GM23248 (cell line): ENCODE data around the gene YKT6. TPM values are rescaled to one million over a fixed set of nuclear protein-coding genes. Genes with fewer than 3 reads are reported as not detected.
A peak's percentile ranks its signal among the peaks of the same experiment; 100 is the strongest.

Experiments used
- DNase-seq: peaks from one replicate; pipeline ENCODE4 v3.0.0-alpha.2; 2015
- H2AFZ ChIP-seq: fragments of 200-600 bp; sonication (generic); 2 replicates; pipeline ENCODE4 v1.6.1; 2016; ENCODE audit warnings: antibody characterized with exemption
- H3F3A ChIP-seq: fragments of 200-600 bp; sonication (generic); 2 replicates; pipeline ENCODE4 v1.6.1; 2016; ENCODE audit warnings: mild to moderate bottlenecking, antibody characterized with exemption, mixed run types; ENCODE audit not compliant: insufficient read depth
- H3K27ac ChIP-seq: fragments of 200-600 bp; sonication (generic); 2 replicates; pipeline ENCODE4 v1.5.1; 2016; ENCODE audit warnings: mild to moderate bottlenecking
- H3K27me3 ChIP-seq: fragments of 200-600 bp; sonication (generic); replicated peaks from 2 replicates; pipeline ENCODE4 v1.6.1; 2016; ENCODE audit warnings: mild to moderate bottlenecking; ENCODE audit not compliant: insufficient read depth
- H3K36me3 ChIP-seq: fragments of 200-600 bp; sonication (generic); 2 replicates; pipeline ENCODE4 v1.6.1; 2016; ENCODE audit warnings: low read depth, mild to moderate bottlenecking
- H3K4me1 ChIP-seq: fragments of 200-600 bp; sonication (generic); 2 replicates; pipeline ENCODE4 v1.6.1; 2016; ENCODE audit warnings: mild to moderate bottlenecking; ENCODE audit not compliant: insufficient read depth
- H3K4me2 ChIP-seq: fragments of 200-600 bp; sonication (generic); one replicate; pipeline ENCODE4 v1.6.1; 2016; ENCODE audit warnings: mild to moderate bottlenecking; ENCODE audit not compliant: unreplicated experiment
- H3K4me3 ChIP-seq: fragments of 200-600 bp; sonication (generic); 2 replicates; pipeline ENCODE4 v1.5.1; 2016; ENCODE audit warnings: mild to moderate bottlenecking
- H3K79me2 ChIP-seq: fragments of 200-600 bp; sonication (generic); 2 replicates; pipeline ENCODE4 v1.6.1; 2016; ENCODE audit warnings: mild to moderate bottlenecking; ENCODE audit not compliant: insufficient read depth
- H3K9ac ChIP-seq: fragments of 200-600 bp; sonication (generic); 2 replicates; pipeline ENCODE4 v1.6.1; 2016; ENCODE audit warnings: mild to moderate bottlenecking
- H3K9me2 ChIP-seq: fragments of 200-600 bp; sonication (generic); 2 replicates; pipeline ENCODE4 v1.6.1; 2016; ENCODE audit warnings: mixed run types, mild to moderate bottlenecking, moderate library complexity; ENCODE audit not compliant: insufficient read depth
- H3K9me3 ChIP-seq: fragments of 200-600 bp; sonication (generic); one replicate; pipeline ENCODE4 v1.6.1; 2017; ENCODE audit warnings: low read depth
- H4K20me1 ChIP-seq: fragments of 200-600 bp; sonication (generic); 2 replicates; pipeline ENCODE4 v1.6.0; 2016; ENCODE audit not compliant: insufficient read depth
- EZH2 ChIP-seq: fragments of 200-600 bp; sonication (generic); IDR thresholded peaks from 2 replicates; pipeline ENCODE4 v1.6.1; 2018; ENCODE audit warnings: antibody characterized with exemption, mild to moderate bottlenecking; ENCODE audit not compliant: insufficient read depth, poor library complexity, severe bottlenecking
- EZH2phosphoT487 ChIP-seq: fragments of 200-600 bp; sonication (generic); IDR thresholded peaks from 2 replicates; pipeline ENCODE4 v1.6.1; 2018; ENCODE audit warnings: antibody characterized with exemption, moderate library complexity, mild to moderate bottlenecking, low read depth; ENCODE audit not compliant: insufficient read depth
- WGBS, 2 experiments: methylation state at CpG; one replicate each; pipeline ENCODE4 v1.1.6; 2015 to 2017; ENCODE audit warnings: low lambda C conversion rate in 2 of 2, low coverage in 1 of 2; ENCODE audit errors: missing lambda C conversion rate in 2 of 2; 5-methylcytosine and 5-hydroxymethylcytosine counted together
- in situ Hi-C: fragments of 300-500 bp; cut with MboI; formaldehyde crosslinking; loops from 2 replicates; pipeline ENCODE4 v1.15.0; 2020
- polyA plus RNA-seq: library from polyadenylated mRNA; unstranded; fragments of >200 nt; fragmentation: Nextera tagmentation; extraction: Ambion mirVana; gene quantifications from 2 replicates; pipeline ENCODE4 v1.2.1, GENCODE V29; 2016
- total RNA-seq: library from RNA; depleted of rRNA; stranded (reverse); fragments of >200 nt; shearing (Covaris generic); gene quantifications from 2 replicates; pipeline ENCODE4 v1.2.3, GENCODE V29; 2014

The YKT6 gene
- total and polyA plus RNA-seq, 2 experiments from 2014 or later: 108 to 148 TPM

GRCh38 chr7:44232901-44233715 is 32.3 kb downstream of the YKT6 start:
- WGBS, 2 experiments: 67% methylated on average over 21 to 22 of the region's 22 CpGs
- no peaks in the 10 kb centered on the region for H3K79me2 ChIP-seq
- no peak overlapping the region for H3K9ac ChIP-seq
- no peaks in the 10 kb centered on the region for H3K36me3 ChIP-seq
- no peak for DNase-seq
- in situ Hi-C loops: no loop called here
- TF ChIP-seq EZH2phosphoT487 (no peak), EZH2 (no peak)
- H3F3A ChIP-seq: no peaks in the 10 kb centered on the region
- H2AFZ ChIP-seq: no peak overlapping the region
- no peak overlapping the region for H3K4me2 ChIP-seq
- no peaks in the 10 kb centered on the region for H3K27me3 ChIP-seq
- no peak overlapping the region for H3K4me3 ChIP-seq
- H4K20me1 ChIP-seq: no peaks in the 10 kb centered on the region
- no peak overlapping the region for H3K27ac ChIP-seq
- no peaks in the 10 kb centered on the region for H3K4me1 ChIP-seq
- H3K9me2 ChIP-seq: no peaks in the 10 kb centered on the region
- no peaks in the 10 kb centered on the region for H3K9me3 ChIP-seq

DNA sequence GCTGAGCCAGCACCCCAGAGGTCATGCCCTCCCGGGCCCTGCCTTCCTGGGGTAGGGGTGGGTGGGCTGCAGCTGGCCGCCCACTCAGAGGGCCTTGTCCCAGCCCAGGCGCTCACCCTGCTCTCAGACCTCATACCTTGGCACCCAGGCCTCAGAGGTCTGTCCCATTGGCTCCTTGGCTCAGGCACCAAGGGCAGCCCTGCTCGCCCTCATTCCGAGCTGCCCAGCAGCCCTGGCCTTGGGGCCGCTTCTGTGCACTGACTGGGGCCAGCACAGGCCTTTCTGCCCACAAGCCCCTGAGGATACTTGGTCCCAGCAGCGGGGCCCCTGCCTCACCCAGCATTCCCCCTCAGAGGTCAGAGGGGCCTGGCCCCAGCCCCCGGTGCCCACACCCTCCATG is 34.3 kb downstream of the YKT6 start:
- Histone ChIP-seq H3F3A (no peaks in the 10 kb centered on the region), H3K9me3 (no peaks in the 10 kb centered on the region), H2AFZ (no peak overlapping the region), H4K20me1 (no peaks in the 10 kb centered on the region), H3K4me2 (no peak overlapping the region), H3K27me3 (no peaks in the 10 kb centered on the region), H3K4me1 (no peaks in the 10 kb centered on the region), H3K79me2 (no peaks in the 10 kb centered on the region), H3K27ac (no peak overlapping the region), H3K4me3 (no peak overlapping the region), H3K9ac (no peak overlapping the region), H3K36me3 (no peaks in the 10 kb centered on the region), H3K9me2 (no peaks in the 10 kb centered on the region)
- no peak for DNase-seq
- TF ChIP-seq EZH2 (no peak), EZH2phosphoT487 (no peak)
- WGBS, 2 experiments: 77 to 85% methylated on average over 6 to 8 of the region's 8 CpGs
- in situ Hi-C loops: no loop called here

GRCh38 chr7:44235582-44236332 is 35.0 kb downstream of the YKT6 start:
- H3K36me3 ChIP-seq: no peaks in the 10 kb centered on the region
- H3K9ac ChIP-seq: no peak overlapping the region
- peak; percentile 54 for DNase-seq
- no peaks in the 10 kb centered on the region for H4K20me1 ChIP-seq
- H3K27ac ChIP-seq: no peak overlapping the region
- no peaks in the 10 kb centered on the region for H3K9me3 ChIP-seq
- H3K4me3 ChIP-seq: no peak overlapping the region
- in situ Hi-C loops: no loop called here
- no peak for TF ChIP-seq EZH2
- TF ChIP-seq EZH2phosphoT487: no peak
- no peaks in the 10 kb centered on the region for H3K79me2 ChIP-seq
- no peaks in the 10 kb centered on the region for H3F3A ChIP-seq
- no peaks in the 10 kb centered on the region for H3K4me1 ChIP-seq
- no peak overlapping the region for H3K4me2 ChIP-seq
- no peaks in the 10 kb centered on the region for H3K27me3 ChIP-seq
- H2AFZ ChIP-seq: no peak overlapping the region
- no peaks in the 10 kb centered on the region for H3K9me2 ChIP-seq
- 58 to 62% methylated on average over 18 to 21 of the region's 22 CpGs for WGBS, 2 experiments

DNA sequence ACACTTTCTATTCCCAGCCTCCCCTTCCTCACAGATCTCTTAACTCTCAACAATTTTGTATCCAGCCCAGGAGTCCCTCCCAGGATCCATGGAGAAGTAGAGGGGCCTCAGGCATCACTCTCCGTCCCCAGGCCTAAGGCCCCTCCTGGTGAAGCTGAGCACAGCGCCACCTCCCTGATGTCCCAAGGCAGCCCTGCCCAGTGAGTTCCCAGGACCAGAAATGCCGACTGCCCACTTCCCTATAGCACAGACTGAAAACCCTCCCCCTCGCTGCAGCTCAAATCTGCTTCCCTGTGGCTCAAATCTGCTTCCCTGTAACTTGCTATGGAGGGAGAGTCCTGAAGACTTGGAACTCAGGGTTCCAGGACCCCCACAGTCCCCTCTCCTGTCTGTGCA is 35.6 kb downstream of the YKT6 start:
- Histone ChIP-seq H3K36me3 (no peaks in the 10 kb centered on the region), H3K4me2 (no peak overlapping the region), H3K79me2 (no peaks in the 10 kb centered on the region), H3K4me1 (no peaks in the 10 kb centered on the region), H3K9me3 (no peaks in the 10 kb centered on the region), H3K4me3 (no peak overlapping the region), H4K20me1 (no peaks in the 10 kb centered on the region), H3K9ac (no peak overlapping the region), H3K9me2 (no peaks in the 10 kb centered on the region), H3K27ac (no peak overlapping the region), H2AFZ (no peak overlapping the region), H3K27me3 (no peaks in the 10 kb centered on the region), H3F3A (no peaks in the 10 kb centered on the region)
- DNase-seq: peak; percentile 16
- in situ Hi-C loops: no loop called here
- 61 to 74% methylated on average over 4 of the region's 4 CpGs for WGBS, 2 experiments
- TF ChIP-seq EZH2 (no peak), EZH2phosphoT487 (no peak)
